Dedifferentiated amniotic fluid mesenchymal stem cell (primary cell): Measurements from ENCODE around the gene DLG2.

Source experiments
- DNase-seq: peaks from one replicate; pipeline ENCODE4 v3.0.0-alpha.2; 2016; ENCODE audit errors: extremely low spot score

The DLG2 gene

GRCh38 chr11:83863272-83863671, 1763.9 kb downstream of the DLG2 start:
- no peak for DNase-seq

DNA sequence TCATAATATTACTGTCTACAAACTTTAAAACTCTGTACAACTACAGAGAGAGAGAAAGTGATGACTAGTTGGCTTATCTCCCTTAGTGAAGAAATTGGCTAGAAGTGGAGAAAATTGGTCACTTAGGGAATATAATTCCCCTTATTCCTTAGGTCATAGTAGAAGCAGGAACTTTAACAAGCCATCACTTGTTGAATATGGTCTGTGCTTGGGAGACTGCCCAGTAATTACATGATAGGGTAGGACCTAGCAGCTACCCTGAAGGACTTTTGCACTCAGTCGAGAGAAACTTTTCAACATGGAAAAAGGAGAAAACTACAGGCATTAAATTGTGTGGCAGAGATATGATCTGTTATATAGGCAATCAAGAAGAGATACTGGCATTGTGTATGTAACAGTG, 1764.5 kb downstream of the DLG2 start:
- DNase-seq, result no peak

GRCh38 chr11:83862033-83862432, 1765.1 kb downstream of the DLG2 start:
- DNase-seq, result no peak

DNA sequence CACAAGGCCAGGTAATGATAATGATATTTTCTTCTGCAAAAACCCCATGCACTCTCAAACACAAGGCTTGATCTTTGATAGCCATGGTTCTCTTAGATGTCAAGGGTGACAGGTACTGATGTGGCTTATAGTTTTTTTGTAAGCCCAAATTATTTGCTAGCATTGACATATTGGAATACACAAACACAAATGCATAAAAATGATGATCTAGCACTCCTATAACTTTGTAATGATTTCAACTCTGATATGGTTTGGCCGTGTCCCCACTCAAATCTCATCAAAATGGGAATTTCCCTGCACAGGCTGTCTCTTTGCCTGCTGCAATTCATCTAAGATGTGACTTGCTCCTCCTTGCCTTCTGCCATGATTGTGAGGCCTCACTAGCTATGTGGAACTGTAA, 1768.5 kb downstream of the DLG2 start:
- no peak for DNase-seq

DNA sequence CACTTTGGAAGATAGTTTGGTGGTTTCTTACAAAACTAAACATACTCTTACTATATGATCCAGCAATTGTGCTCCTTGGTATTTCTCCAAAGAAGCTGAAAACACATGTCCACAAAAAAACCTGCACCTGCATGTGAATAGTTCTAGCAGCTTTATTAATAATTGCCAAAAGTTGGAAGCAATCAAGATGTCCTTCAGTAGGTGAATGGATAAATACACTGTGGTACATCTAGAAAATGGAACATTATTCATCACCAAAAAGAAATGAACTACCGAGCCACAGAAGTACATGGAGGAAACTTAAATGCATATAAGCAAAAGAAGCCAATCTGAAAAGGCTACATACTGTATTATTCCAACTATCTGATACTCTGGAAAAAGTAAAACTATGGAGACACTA, 1771.9 kb downstream of the DLG2 start:
- DNase-seq, result no peak

- DNase-seq, result no peak
Measured at GRCh38 chr11:83852775-83853442, 1774.2 kb downstream of the DLG2 start.

DNA sequence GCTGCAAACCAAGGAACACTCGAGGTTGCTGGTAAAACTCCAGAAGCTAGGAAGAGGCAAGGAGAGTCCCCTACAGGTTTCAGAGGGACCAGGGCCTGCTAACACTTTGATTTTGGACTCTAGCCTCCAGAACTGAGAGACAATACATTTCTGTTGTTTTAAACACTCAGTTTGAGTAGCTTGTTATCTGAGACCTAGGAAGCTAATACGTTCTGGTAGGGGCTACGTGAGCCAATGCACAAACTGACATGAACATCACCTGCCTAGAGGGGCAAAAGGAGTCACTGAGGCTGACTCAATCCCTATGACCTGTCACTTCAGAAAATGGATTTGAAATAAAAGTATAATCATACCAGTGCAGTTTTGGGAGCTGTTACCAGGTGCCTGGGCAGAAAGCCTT, 1775.1 kb downstream of the DLG2 start:
- no peak for DNase-seq

DNA sequence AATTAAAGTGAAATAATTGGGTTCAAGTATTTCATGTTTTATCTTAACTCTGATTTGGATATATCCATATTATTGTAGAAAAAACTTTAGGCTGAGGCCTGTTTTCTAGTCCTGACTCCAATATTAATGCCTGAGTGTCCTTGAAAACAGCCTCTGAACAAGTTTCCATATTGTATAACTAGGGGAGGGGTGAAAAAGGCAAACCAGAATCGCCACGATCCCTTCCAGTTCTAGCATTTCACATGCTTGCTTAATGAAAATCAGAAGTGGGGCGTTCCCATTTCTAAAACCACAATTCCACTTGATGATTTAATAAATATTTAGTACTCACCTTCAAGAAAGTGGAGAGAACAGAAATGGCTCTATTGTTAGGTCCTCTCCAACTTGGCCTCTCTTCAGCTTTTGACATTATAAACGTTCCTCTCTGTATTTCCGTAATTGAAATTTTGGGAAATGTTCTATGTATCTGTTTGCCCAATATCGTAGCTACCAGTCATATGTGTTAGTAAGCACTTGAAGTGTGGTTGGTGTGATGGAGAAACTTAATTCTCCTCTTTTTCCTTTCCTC, 1779.6 kb downstream of the DLG2 start:
- no peak for DNase-seq

- no peak for DNase-seq
Measured at GRCh38 chr11:83845797-83846196, 1781.3 kb downstream of the DLG2 start.

DNA sequence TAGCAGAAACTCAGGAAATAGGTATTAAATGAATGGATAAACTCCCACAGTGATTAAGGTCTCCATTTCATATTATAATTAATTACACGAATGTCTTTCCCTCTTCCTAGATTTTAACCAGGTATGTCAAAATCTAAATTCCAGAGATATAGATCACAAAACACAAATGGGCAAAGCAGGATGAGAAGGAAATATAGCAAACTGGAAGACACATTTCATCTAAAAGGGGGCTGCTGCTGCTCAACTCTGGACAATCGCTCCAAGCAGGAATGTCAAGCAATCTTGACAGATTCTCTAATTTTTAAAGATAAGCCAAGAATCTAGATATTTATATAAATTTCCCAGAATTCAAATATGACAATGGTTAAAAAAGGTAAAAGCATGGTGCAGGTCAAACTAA, 1786.8 kb downstream of the DLG2 start:
- no peak for DNase-seq

GRCh38 chr11:83836883-83837654, 1790.1 kb downstream of the DLG2 start:
- no peak for DNase-seq

GRCh38 chr11:83836065-83836464, 1791.1 kb downstream of the DLG2 start:
- no peak for DNase-seq

- no peak for DNase-seq
Measured at GRCh38 chr11:83835423-83835822, 1791.7 kb downstream of the DLG2 start.

GRCh38 chr11:83831929-83832328, 1795.2 kb downstream of the DLG2 start:
- DNase-seq, result no peak

DNA sequence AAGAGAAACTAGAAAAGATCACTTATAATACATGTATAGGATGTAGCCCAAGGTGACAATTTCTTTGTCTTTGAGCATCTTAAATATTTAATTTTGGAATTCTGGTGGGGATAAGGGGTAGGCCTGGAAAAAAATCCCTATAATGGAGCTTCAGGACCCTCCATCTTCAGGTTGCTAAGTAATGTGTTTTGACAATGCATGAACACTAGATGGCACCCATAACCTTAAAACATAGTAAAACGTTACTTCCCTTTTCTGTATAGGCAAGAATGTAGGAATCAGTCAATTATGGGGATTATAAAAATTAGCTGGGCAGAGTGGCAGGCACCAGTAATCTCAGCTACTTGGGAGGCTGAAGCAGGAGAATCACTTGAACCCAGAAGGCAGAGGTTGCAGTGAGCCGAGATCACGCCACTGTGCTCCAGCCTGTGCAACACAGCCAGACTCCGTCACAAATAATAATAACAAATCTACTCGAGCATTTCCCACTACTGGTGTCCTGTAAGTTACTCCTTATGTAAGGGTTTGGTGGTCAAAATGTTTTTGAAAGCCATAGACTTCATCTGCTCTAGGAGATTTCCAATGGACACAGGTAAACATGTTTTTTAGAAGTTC, 1799.1 kb downstream of the DLG2 start:
- DNase-seq, result peak; percentile 45

GRCh38 chr11:83827520-83827919, 1799.6 kb downstream of the DLG2 start:
- DNase-seq, result peak; percentile 53

DNA sequence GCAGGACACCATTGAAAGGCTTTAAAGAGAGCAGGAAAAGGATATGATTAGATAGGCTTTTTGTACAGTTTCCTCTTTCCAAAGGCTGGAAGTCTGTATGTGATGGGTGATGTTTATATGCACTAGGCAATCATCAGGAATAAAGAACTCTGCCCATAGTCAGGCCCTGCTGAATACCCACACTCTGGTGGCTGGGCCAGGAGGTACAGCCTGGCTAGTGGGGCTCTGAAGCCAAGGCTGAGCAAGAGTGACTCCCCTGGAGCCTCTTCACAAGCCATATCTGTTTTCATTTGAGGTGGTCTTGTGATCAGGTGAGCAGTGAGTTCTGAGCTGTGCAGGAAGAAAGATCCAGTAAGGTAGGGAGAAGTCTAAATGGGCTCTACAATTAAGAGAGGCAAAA, 1801.1 kb downstream of the DLG2 start:
- DNase-seq, result no peak

GRCh38 chr11:83823461-83824025, 1803.6 kb downstream of the DLG2 start:
- DNase-seq, result no peak

DNA sequence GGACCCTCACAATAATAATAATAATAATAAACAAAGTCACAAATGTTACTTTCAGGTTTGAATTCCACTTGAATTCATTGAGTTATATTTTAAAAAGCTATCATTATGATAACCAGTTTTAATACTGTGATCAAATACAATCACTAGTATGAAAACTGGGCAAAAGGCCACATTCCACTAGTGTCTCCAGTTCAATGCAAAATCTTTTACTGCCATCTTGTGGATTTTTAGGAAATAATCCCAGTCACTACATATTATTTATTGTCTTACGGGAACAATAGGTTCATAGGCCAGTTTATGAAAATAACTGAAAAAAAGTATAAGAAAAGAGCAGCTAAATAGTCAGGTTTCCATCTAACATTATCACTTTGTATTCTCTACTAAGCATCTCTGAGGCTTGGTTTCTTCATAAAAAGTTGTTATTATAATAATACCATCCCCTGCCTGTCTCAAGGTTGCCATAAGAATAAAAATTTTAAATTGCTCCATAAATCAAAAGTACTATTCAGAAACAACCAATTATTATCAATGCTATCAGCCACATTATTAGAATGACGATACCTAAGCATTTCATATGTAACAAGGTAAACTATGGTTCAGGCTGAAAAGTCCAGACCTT, 1807.1 kb downstream of the DLG2 start:
- DNase-seq, result peak; percentile 77

GRCh38 chr11:83818349-83818748, 1808.8 kb downstream of the DLG2 start:
- no peak for DNase-seq

GRCh38 chr11:83816572-83817187, 1810.5 kb downstream of the DLG2 start:
- DNase-seq, result peak; percentile 43
